ENCODE measurements around the gene RND2. TPM values are rescaled to one million over a fixed set of nuclear protein-coding genes. Genes with fewer than 3 reads are reported as not detected.

Gene RND2
- total RNA-seq, 2 experiments from 2014 or later = 0.30 TPM; not detected in 1

- no TSS peak for BruUV-seq (replicated peaks)
- POLR2A ChIA-PET = interaction anchor here (0.5 to 1.8 kb wide), 3 partner anchors 13 to 121 kb away, joined by 3 to 5 read pairs (median 3); partner anchors contain the start of genes RND2 and RPL27
- Histone ChIP-seq H3K9me2 (ENCODE audit: insufficient read depth, low read length) (no peaks in the 10 kb centered on the region), H4K20me1 (ENCODE audit: insufficient read depth, low read length) (no peaks in the 10 kb centered on the region), H3K4me3 (ENCODE audit: low read depth, low read length, poor library complexity, severe bottlenecking) (no peak overlapping the region), H3K36me3 (ENCODE audit: insufficient read depth, low read length) (no peaks in the 10 kb centered on the region), H3K79me2 (ENCODE audit: insufficient read depth, low read depth, low read length) (no peaks in the 10 kb centered on the region), H2AFZ (ENCODE audit: low read length) (no peak overlapping the region), H3K4me2 (ENCODE audit: low read length) (no peak overlapping the region), H3K27ac (ENCODE audit: low read depth, low read length, poor library complexity, severe bottlenecking) (no peak overlapping the region), H3K4me1 (ENCODE audit: insufficient read depth, low read length, poor library complexity, severe bottlenecking) (peaks cover 2% of the 10 kb centered on the region), H3K9me3 (ENCODE audit: low read length) (no peaks in the 10 kb centered on the region)
- no peak for DNase-seq (ENCODE audit: low spot score)
- TF ChIP-seq EZH2phosphoT487 (IDR thresholded peaks at IDR 0.05; ENCODE audit: borderline replicate concordance, low read depth, low read length) (no peak), CTCF (conservative IDR thresholded peaks at IDR 0.05; ENCODE audit: low read length) (no peak)
- CTCF ChIA-PET (ENCODE audit: unreplicated experiment) = no interaction called here
- intact Hi-C loops (cut with micrococcal nuclease; ENCODE audit: unreplicated experiment) = no loop called here
Measured at GRCh38 chr17:43011728-43012472, 13.1 kb upstream of the RND2 start.

- H3K4me2 ChIP-seq (ENCODE audit: low read length) = no peak overlapping the region
- no peaks in the 10 kb centered on the region for H3K9me2 ChIP-seq (ENCODE audit: insufficient read depth, low read length)
- H3K4me3 ChIP-seq (ENCODE audit: low read depth, low read length, poor library complexity, severe bottlenecking) = no peak overlapping the region
- no peaks in the 10 kb centered on the region for H3K79me2 ChIP-seq (ENCODE audit: insufficient read depth, low read depth, low read length)
- CTCF ChIA-PET (ENCODE audit: unreplicated experiment) = no interaction called here
- H3K9me3 ChIP-seq (ENCODE audit: low read length) = no peaks in the 10 kb centered on the region
- H4K20me1 ChIP-seq (ENCODE audit: insufficient read depth, low read length) = no peaks in the 10 kb centered on the region
- H3K4me1 ChIP-seq (ENCODE audit: insufficient read depth, low read length, poor library complexity, severe bottlenecking) = no peaks in the 10 kb centered on the region
- no peak for DNase-seq (ENCODE audit: low spot score)
- BruUV-seq (replicated peaks) = no TSS peak
- H2AFZ ChIP-seq (ENCODE audit: low read length) = no peak overlapping the region
- intact Hi-C loops (cut with micrococcal nuclease; ENCODE audit: unreplicated experiment) = no loop called here
- no peaks in the 10 kb centered on the region for H3K36me3 ChIP-seq (ENCODE audit: insufficient read depth, low read length)
- TF ChIP-seq EZH2phosphoT487 (IDR thresholded peaks at IDR 0.05; ENCODE audit: borderline replicate concordance, low read depth, low read length) = no peak
- no peak for TF ChIP-seq CTCF (conservative IDR thresholded peaks at IDR 0.05; ENCODE audit: low read length)
- POLR2A ChIA-PET = interaction anchor here (1.2 to 1.8 kb wide), 2 partner anchors 11 to 15 kb away, joined by 3 to 5 read pairs; partner anchors contain the start of genes RND2 and RPL27
- no peak overlapping the region for H3K27ac ChIP-seq (ENCODE audit: low read depth, low read length, poor library complexity, severe bottlenecking)
Measured at GRCh38 chr17:43013296-43013695, 11.7 kb upstream of the RND2 start.

- Histone ChIP-seq H4K20me1 (ENCODE audit: insufficient read depth, low read length) (no peaks in the 10 kb centered on the region), H3K4me1 (ENCODE audit: insufficient read depth, low read length, poor library complexity, severe bottlenecking) (no peaks in the 10 kb centered on the region), H3K79me2 (ENCODE audit: insufficient read depth, low read depth, low read length) (no peaks in the 10 kb centered on the region), H3K27ac (ENCODE audit: low read depth, low read length, poor library complexity, severe bottlenecking) (no peak overlapping the region), H3K9me2 (ENCODE audit: insufficient read depth, low read length) (no peaks in the 10 kb centered on the region), H3K4me2 (ENCODE audit: low read length) (no peak overlapping the region), H3K4me3 (ENCODE audit: low read depth, low read length, poor library complexity, severe bottlenecking) (no peak overlapping the region), H3K36me3 (ENCODE audit: insufficient read depth, low read length) (no peaks in the 10 kb centered on the region), H3K9me3 (ENCODE audit: low read length) (no peaks in the 10 kb centered on the region), H2AFZ (ENCODE audit: low read length) (no peak overlapping the region)
- intact Hi-C loops (cut with micrococcal nuclease; ENCODE audit: unreplicated experiment) = no loop called here
- no peak for TF ChIP-seq CTCF (conservative IDR thresholded peaks at IDR 0.05; ENCODE audit: low read length)
- TF ChIP-seq EZH2phosphoT487 (IDR thresholded peaks at IDR 0.05; ENCODE audit: borderline replicate concordance, low read depth, low read length) = no peak
- POLR2A ChIA-PET = no interaction called here
- CTCF ChIA-PET (ENCODE audit: unreplicated experiment) = no interaction called here
- DNase-seq (ENCODE audit: low spot score) = no peak
- BruUV-seq (replicated peaks) = no TSS peak
Measured at GRCh38 chr17:43014020-43014648, 10.9 kb upstream of the RND2 start.
